Stimulated activated CD4-positive, alpha-beta T cell treated with anti-CD3 and anti-CD28 coated beads, Interleukin-15, amount 100 ng/mL, for 1 hour (primary cell): ENCODE results near the gene GRIK3.

Experiments
- DNase-seq, 2 donors: peaks; one replicate each; pipeline ENCODE4 v3.0.0-alpha.2; 2020; ENCODE audit warnings: low read depth in 1 of 2, low spot score in 1 of 2

The GRIK3 gene

DNA sequence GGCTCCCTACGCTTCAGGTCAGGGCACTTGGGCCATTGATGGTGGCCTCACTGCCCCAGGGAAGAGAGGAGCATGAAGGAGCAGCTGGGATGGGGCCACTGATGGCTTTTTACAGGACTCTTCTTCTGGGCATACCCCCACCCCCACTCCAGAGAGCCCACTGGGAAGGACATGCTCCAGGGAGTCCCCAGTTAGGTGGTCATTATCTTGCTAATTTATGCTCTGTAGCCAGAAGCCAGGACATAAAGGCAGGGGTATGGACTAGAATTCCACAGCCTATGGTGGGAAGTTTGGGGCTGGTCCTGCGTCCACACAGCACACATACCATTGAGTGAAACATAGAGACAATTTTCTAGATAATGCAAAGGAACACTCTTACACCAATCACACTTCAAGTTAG lies 8.8 kb upstream of the GRIK3 start:
- DNase-seq: no peak

DNA sequence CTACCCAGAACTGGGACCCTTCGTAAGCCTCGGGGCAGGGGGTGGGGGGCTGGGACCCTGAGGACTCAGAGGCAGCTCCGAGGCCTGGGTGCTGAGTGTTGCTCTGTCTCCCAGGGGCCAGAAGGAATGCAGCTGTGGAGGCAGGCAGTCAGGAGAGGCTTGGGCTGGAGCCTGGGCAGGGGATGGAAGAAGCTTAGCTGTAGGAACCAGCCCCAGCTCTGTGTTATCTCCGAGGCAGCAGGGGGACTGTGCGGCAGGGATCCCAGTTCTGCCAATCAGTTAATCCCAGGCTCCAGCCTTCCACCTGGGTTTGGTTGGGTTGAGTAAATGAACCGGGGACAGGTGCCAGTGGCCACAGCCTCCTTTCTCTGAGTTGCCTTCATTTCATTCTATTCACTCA lies 8.2 kb upstream of the GRIK3 start:
- DNase-seq: no peak

DNA sequence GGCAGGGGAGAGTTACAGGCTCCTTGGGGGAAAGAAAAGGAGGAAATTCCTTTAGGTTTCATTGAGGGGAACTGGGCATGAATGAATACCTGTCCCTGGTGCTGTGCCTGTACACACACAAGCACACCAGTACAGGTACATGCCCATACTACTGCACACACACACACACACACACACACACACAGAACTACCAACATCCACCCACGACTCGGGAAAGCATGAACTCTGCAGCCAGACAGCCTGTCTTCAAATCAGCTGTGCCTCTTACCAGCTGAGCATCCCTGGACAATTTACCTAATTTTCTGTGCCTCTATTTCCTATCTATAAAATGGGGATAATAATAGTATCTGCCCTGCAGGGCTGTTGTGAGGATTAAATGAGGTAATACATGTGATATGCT lies 7.2 kb upstream of the GRIK3 start:
- no peak for DNase-seq

DNA sequence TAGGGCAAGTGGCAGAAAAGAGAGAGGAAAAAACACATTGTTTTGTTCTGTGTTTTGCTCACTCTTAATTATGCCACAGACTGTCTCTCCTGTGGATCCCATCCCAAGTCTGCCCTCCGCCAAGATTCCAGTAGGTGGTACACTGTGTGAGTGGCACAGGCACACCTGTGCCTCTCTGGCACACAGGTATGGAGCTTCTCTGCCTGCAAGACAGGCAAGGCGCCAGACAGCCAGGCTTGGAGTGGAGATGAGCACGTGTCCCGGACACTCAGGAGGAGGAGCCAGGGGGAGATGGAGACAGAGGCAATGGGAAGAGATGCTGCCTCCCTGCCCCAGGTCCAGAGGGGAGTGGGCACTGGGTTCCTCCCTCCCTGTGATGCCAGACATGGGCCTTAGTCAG lies 6.5 kb upstream of the GRIK3 start:
- DNase-seq: no peak

DNA sequence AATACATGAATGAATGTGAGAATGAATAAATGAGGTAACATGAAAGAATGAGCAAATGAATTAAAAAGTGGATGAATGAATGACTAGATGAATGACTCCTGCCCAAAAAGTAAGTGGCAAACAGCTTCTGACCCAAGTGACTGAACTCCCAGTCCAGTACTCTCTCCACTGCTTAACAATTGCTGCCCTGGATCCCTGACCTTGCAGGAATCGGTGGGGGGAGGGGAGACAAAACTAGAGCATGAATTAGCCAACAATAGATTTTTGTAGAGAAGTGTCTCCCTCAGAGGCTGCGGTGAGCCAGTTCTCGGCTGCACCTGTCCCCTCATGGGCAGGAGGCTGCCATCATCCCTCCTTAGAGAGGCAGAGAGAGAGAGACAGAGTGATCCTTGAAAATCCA lies 5.9 kb upstream of the GRIK3 start:
- no peak for DNase-seq

DNA sequence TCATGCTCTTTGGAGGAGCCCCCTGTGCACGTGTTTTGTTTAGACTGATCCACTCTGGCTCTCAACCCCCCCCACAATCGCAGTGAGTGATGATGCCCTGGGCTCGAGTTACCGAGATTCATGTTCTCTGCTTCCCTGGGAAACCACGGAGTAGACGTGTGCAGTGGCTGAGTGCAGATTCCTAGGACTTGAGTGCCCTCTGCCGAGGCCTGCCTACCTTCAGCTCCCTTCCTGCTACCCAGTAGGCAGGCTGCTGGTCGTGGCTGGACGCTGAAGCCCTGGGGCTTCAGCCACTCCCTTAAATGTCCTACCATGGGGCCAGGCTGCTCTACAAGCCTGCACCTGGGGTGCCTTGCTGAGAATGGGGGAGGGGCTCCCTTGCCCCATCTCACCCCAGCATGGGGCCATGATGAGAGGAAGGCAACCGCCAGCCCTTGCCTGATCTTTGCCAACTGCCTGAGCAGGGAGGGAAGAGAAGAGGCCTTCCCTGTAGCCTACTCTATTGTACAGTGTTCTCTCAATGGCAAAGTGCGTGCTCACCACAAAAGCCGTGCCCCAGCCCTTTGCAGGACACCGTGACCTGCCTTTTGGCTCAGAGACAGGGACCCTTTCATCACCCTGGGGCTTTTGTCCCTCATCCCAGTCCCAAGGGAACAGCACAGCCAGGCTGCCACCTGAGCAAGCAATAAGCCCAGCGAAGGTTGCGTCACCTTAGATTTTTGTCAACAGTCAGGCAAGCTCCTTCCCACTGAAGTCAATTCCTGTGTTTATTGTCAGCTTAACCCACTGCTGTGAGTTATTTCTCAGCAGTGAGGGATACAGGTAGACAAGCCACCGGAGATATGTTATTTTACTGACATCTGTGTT lies 4.1 kb upstream of the GRIK3 start:
- DNase-seq: no peak

DNA sequence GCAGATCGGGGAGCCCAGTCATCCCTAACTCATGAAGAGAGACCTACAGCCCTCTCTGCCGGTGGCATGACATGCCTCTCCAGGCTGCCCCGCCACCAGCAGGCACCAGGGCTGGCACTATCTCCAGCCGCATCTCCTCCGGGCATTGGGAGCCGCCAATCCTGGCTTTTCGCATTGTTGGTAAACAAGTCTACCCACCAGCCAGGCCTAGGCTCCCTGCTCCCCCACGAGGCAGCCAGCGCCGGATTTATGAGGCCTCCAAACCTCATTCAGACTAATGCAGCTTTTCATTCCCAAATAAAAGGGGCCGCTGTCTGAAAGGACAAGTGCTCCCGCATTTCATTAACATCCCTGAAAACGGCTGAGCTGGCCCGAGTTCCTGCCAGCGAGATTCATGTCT lies 3.4 kb upstream of the GRIK3 start:
- DNase-seq: no peak

DNA sequence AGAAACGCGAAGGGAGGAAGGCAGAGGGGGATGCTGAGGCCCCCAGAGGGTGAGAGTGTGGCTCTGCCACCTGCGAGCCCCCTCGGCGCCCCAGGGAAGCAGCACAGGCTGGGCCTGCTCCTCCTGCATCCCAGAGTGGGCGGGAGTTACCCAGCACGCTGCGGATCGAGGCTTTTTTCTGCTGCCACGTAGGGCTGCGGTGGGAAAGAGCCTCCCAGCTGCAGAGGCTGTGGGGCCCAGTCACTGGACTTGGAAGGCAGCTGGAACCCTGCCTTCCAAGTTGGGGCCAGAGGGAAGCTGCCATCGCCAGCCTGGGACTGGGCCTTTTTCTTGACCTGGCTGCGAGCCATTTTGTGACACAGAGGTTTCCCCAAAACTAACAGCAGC lies 2.3 kb upstream of the GRIK3 start:
- no peak for DNase-seq

DNA sequence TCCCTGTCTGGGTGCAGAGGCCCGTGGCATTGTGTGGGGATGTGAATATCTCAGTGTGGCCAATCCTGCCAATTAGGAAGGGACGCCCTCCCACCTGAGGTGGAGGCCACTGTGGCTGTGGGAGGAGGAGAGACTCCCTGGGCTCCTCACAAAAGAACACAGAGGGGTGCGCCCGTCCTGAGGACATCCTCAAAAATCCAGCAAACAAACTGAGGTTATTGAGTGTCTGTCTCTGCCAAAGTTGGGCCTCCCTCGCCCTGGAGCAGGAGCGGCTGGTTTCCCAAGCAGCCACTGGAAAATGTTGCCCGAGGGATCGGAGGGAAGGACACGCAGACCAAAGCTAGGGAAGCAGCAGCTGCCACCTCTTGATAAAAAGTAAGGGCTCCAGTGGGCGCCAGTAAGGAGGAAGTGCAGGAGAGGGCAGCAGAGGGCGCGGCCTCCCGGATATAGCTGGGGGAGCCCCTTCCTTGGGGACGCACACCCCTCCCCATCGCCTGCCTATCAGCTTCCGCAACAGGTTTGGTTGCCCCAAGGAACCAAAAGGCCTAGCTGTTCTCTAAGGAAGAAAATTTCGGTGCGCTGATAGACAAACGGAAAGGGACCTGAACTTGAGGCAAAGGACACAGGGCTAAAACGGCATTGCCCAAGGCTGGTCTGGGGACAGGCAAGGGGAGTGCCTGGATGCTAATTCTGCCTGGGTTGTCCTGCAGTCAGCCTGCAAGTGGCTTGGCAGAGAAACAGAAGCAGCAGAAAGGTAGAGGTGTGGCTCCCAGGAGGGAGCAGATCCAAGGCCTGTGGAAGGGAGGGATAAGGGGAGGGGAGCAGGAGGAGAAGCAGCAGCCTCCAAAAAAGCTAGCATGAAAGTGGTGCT lies 1.7 kb upstream of the GRIK3 start:
- DNase-seq: no peak

DNA sequence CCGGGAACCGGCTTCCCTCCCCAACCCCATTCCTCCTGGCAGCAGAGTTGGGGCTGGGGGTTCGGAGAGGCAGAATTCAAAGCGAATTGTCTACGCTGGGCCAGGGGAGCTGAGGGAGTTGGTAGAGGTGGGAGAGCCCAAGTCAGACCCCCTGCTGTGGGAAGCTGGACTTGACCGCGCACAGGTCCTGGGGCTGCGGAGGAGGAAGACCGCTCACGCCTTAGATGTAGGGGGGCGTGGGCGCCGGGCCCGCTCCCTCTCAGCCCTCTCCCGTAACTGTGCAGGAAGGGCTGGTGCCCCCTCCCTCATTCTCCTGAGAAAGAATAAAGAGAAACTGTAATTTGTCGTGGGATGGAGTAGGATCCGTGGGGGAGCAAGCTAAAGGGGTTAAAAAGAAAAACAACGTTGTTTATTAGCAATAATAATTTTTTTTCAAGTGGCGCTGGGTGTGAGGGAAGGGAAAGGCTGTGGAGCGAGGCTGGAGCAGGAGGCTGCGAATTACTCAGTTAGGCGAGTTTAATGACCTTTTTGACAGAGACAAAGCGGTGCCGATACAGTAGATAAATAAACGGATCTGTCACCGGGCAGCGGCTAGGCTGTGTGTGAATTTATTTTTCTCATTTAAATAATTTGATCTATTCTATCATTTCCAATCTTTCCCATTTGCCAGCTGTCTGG lies 838 bp upstream of the GRIK3 start:
- DNase-seq: no peak

DNA sequence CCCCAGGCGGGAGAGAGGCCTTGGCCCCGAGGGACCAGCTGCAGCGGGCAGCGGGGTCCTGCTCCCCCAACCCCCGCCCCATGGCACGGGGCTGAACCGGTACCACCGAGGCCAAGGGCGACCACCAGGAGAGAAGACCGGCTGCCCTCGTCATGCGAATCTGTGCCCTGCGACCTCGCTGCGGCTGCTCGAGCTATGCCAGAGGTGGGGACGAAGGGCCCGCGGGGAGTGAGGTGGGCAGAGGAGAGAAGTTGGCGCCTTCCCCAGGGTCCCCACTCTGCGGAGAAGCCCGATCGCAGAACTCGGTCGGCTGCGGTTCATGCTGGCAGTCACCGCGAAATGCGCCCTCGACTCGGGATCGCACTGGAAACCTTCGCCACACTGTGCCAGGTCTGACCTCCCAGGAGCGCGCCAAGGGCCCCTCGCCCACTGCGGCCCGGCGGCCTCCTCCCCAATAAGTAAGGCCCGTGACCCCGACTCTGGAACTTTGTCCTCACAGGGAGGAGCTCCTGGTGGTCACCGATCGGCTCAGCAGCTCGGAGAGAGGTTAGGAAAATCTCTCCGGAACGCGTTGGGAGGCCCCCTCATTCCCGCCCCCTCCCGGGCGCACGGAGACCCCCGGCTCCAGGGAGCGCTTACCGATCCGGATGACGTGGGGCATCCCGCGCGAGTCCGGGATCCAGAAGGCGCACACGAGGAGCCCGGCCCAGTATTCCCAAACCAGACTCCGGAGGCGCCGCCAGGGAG lies 787 bp downstream of the GRIK3 start:
- DNase-seq: no peak

DNA sequence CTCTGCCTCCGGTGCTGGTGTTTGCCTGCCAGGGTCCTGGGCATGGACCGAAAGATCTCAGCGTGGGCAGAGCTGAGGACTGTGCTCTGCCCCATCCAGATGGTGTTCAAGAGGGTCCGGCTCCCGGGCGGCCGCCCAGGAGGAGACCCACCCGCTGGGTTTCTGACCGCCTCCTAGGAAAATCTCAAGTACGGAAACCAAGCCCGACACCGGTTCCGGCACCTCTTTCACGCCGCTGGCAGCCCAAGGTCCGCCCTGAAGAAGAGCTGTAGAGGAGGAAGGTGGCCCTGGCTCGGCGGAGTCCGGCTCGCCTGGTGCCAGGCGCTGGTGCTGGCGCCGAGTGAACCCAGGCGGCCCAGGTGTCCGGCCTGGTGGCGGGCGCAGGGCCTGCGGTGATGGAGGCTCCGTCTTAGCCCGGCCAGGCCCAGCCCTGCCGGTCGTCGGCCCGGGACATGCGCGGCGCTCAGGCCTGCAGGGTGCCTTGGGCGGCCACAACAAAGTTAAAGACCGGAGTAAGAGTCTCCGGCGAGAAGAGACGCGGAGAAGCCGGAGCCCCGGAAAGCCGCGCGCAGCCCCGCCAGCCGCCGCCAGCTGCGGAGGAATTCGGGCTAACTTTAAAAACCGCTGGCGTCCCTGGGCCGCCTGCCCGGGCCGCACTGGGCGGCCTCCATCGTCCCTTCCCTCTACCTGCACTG lies 1.5 kb downstream of the GRIK3 start:
- DNase-seq: no peak

DNA sequence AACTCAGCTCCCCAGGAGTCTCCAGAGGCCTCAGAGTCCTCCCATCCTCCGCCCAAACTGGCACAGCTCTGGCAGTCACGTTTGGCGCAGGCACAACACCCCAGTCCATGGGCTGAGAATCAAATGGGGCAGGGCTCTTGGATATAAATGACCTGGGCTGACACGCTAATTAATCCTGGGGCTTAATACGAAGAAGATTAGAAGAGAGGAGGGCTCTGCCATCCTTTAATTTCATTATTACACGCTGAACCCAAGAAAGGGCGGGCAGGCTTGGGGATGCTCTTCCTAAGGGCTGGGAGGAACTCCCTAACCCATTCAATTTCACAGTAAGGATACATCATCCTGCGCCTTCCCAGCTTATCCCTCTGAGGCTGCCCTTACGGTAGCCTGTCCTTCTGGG lies 2.4 kb downstream of the GRIK3 start:
- no peak for DNase-seq

DNA sequence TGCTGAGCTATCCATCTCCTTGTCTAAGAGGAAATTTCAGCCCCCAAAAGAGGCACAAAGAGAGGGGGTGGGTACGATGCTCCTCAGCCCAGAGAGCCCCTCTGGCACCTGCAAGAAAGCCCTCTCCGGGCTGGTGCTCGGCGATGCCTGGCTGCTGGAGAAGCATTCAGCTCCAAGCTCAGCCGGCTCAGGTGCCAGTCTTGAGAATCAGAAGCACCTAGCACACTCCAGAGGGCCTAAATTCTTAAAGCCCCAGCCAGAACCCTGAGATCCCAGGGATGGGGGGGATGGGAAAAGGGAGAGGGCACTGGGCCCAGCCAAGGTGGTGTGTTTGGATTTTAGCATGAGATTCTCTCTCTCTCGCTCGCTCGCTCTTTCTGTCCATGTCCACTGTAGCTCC lies 2.9 kb downstream of the GRIK3 start:
- DNase-seq: no peak

DNA sequence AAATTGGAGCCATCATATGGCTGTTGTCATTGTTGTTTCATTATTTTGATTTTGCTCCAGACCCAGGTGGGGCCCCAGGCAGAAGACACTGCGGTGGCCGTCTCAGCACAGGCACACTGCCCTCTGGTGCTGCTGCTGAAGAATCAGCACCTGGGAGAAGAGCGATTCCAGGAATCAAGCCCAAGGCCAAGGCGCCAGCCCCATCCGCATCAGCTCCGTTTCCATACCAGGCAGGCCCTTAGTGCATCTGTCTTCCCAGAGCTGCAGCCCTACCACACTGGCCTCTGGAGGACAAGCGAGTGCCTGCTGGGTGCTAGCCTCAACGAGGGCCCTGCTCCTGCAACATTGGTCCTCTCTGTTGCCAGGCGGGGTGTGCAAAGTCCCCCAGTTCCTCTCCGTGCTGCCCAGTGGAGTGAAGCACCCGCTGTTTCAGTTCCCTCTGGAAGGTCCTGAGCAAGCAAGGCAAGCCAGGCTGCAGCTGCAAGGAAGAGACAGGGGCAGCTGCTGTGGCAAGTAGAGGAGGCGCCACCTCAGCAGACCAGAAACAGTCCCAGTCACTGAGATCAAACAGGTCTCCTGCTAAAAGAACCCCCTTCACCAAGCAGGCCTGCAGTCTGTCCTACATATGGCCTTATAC lies 5.2 kb downstream of the GRIK3 start:
- DNase-seq: no peak

DNA sequence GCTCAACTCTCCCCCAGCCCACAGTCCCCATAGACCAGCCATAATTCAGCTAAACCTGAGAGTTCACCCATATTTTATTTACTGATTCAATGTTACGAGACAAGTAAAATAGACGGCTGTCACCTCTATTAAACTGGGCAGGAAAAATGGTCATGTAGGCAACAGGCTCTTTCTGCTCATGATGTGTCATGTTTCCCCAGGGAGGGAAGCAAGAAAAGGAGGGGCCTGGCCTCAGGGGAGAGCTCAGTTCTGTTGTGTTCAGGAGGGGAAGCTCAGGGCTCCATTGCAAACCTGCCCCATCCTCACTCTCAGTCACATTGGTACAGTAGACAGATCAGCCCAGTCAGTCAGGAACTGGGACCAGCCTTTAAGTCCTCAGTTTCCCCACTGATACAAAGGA lies 12.8 kb downstream of the GRIK3 start:
- no peak for DNase-seq

DNA sequence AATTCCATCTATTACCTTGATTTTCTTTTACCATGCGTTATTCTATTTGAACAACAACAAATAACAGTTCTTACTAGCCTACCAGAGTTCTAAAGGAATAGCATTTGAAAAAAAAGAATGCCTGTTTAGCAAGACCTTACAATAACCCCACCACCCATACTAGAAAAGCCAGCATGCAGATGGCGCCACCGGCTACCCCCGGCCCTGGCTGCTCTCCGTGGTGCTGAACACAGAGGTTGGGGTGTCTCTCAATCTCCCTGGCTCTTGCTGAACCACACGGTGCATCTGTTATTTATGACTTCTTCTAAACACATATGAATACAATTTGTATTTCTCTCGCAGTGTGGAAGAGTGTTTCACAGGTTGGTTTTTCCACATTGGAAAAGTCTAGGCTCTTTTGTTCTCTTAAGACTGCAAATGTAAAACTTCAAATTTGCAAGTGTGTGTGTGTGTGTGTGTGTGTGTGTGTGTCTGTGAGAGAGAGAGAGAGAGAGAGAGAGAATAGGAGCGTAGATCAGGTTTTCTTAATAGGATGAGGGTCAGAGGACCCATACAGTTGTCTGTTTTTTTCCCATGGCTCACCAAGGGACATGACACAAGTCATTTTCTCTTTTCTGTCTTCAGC lies 13.6 kb downstream of the GRIK3 start:
- DNase-seq: no peak

DNA sequence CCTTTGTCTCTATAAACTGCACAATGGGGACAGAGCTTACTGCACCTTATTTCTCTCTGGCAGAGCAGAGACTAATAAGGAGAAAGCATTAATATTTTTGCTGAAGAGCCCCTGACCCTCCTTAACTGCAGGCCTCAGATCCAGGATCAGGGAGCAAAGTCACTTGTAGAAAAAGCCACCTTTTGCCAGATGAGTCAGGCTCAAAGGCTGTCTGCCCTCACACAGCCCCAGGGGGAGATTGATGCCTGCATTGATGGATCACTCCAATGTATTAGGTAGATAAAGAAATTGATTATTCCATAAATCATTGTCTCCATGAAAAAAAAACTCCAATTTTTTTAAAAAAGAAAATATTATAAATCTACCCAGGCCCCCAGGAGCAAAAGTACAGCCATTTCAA lies 15.8 kb downstream of the GRIK3 start:
- DNase-seq: no peak

DNA sequence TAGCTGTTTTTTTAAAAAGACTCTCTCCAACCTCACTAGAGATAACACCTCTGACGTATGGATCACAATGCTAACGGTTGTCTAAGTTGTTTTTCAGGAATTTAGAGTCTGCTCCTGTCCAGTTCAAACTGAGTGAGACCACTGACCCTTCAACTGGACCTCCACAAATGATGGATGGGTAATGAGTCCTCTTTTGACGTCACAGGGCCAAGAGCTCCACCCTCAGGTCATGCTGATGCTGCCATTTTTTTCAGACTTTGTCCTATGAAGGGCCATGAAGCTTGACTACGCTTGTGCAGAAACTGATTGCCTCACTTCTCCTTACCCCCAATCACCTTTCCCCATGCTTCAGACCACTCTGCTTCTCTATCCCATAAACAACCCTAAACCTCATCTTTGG lies 16.6 kb downstream of the GRIK3 start:
- DNase-seq: no peak

DNA sequence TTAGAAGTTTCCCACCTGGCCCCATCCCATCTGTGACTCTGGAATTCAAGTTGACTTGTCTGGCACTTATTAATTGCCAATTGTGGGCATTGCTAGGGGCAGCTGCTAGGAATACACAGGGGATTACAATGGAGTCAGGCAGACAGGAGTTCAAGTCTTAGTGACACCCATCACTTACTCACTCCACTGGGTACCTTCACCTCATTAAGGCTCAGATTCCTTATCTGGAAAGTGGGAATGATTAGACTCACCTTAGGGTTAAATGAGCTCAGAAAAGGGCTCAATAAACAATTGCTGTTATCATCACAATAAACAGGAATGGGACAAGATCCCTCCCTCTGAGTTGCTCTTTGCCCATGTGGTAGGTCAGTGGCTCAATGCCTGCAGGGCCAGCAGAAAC lies 18.2 kb downstream of the GRIK3 start:
- DNase-seq: no peak
